ENCODE data around the gene C19orf18. TPM values are rescaled to one million over a fixed set of nuclear protein-coding genes. Genes with fewer than 3 reads are reported as not detected.
A peak's percentile ranks its signal among the peaks of the same experiment; 100 is the strongest.
"Not testable (repeated sequence)": the region's sequence is repeated elsewhere in the genome, so short reads cannot be mapped to it uniquely, and the experiment has no call there.

C19orf18 gene
- total RNA-seq, 2 experiments from 2014 or later, result 0.36 to 0.88 TPM

DNA sequence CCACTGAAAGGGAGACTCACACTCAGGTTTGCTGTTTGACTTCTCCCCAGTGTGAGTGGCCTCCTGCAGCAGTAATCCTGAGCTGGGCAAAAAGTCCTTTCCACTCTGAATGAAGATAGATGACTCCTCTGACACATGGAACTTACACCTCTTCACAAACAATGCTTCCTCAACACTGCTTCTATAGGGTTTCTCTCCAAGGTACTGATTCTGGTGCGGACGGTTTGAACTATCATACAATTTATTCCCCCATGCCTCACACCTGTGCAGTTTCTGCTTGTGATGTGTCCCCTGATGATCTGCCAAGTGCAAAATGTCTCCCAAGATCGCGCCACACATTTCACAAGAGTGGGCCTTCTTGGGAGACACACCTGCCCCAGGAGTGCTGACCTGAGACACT is 46.7 kb downstream of the C19orf18 start:
- Histone ChIP-seq H3K9me3 (ENCODE audit: control insufficient read depth in 1 of 2, insufficient read depth in 1 of 2, low read length in 2 of 2) (peaks cover 52 to 75% of the 10 kb centered on the region in 2 experiments), H3K27ac (ENCODE audit: low read depth in 1 of 2, low read length in 2 of 2) (no peak overlapping the region), H3K36me3 (ENCODE audit: insufficient read depth, low read length) (no peaks in the 10 kb centered on the region), H3K27me3 (ENCODE audit: control insufficient read depth in 1 of 2, insufficient read depth in 2 of 2, low read length in 2 of 2) (no peaks in the 10 kb centered on the region), H3K4me3 (ENCODE audit: low read length) (no peak overlapping the region), H3K4me1 (ENCODE audit: insufficient read depth, low read length) (no peaks in the 10 kb centered on the region)
- Mint-ChIP-seq H3K27ac (no peak overlapping the region), H3K27me3 (no peaks in the 10 kb centered on the region), H3K36me3 (ENCODE audit: low read depth) (peaks cover 83% of the 10 kb centered on the region), H3K4me3 (no peak overlapping the region), H3K4me1 (ENCODE audit: low read depth) (no peaks in the 10 kb centered on the region), H3K9me3 (peaks cover 8% of the 10 kb centered on the region)
- ChIA-PET POLR2A (no interaction called here), CTCF (no interaction called here)
- no peak for ATAC-seq (ENCODE audit: poor library complexity)
- intact Hi-C loops (cut with DNase I, micrococcal nuclease), result no loop called here
- no peak for DNase-seq
- TF ChIP-seq, protein P1, sequence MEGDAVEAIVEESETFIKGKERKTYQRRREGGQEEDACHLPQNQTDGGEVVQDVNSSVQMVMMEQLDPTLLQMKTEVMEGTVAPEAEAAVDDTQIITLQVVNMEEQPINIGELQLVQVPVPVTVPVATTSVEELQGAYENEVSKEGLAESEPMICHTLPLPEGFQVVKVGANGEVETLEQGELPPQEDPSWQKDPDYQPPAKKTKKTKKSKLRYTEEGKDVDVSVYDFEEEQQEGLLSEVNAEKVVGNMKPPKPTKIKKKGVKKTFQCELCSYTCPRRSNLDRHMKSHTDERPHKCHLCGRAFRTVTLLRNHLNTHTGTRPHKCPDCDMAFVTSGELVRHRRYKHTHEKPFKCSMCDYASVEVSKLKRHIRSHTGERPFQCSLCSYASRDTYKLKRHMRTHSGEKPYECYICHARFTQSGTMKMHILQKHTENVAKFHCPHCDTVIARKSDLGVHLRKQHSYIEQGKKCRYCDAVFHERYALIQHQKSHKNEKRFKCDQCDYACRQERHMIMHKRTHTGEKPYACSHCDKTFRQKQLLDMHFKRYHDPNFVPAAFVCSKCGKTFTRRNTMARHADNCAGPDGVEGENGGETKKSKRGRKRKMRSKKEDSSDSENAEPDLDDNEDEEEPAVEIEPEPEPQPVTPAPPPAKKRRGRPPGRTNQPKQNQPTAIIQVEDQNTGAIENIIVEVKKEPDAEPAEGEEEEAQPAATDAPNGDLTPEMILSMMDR (IDR thresholded peaks at IDR 0.05), result no peak

DNA sequence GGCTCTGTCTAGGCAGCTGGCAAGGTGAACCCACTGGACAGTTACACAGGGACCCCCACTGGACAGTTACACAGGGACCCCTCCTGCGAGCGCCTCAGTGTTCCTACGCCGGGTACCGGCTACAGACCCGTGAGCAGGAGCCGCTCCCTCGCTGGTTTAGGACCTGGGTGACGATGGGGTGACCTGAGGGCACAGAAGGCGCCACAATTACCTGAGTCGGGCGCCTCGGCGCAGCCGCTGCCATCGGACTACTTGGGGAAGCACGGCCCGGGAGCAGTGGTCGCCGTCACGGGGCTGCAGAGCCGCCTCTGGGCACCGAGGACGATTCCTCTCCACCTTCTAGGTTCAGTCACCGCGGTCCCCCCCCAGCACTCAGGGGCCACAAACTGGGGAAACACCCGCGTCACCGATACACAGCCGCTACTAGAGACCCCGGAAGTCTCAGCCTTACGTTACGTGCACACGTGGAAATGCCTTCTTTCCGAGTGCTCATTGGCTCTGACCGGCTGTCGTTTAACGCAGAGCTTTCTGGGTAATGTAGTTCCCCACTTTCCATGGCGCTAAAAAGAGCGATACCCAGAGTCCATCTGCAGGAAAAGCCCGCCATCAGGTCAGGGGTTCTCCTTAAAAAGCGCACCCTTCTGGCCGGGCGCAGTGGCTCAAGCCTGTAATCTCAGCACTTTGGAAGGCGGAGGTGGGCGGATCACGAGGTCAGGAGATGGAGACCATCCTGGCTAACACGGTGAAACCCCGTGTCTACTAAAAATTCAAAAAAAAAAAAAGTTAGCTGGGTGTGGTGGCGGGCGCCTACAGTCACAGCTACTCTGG is 58.0 kb downstream of the C19orf18 start, which contains the start of gene ZNF417:
Gene ZNF417, minus strand, starts transcription at position 425 of the 828 bp plus-strand sequence. Its CDS starts 181 bp downstream, at position 244.
- CTCF ChIA-PET, result interaction anchor here (0.6 to 1.3 kb wide), 4 partner anchors 32 to 1602 kb away, joined by 3 to 4 read pairs (median 3); partner anchors contain the start of gene ZSCAN5A
- intact Hi-C loops (cut with DNase I, micrococcal nuclease), result loop anchor here (1.0 to 5.0 kb wide), 3 partner anchors 86 to 304 kb away; partner anchors contain the start of genes ZNF134 (in 1 of the 2), ZNF211 (in 1 of the 2) and ZNF606 (in 1 of the 2)

DNA sequence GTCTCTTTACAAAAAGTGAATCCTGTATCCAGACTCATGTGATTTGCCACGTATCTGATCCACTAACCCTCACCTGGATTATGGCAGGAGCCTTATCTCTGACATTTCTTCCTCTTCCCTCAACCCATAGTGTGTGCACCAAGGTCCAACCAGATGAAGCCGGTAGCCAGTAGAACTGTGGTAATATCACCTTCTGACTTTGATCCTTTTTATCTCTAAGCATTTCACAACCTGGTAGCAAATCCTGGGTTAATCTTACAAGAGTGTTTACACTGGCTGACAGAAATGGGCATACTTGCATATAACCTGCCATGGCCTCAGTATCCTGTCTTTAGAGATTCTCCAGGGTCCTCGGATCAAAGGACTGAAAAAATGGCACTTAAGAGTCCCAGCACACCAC is 59.8 kb downstream of the C19orf18 start:
- Histone ChIP-seq H3K27me3 (ENCODE audit: control insufficient read depth in 1 of 2, insufficient read depth in 2 of 2, low read length in 2 of 2) (no peaks in the 10 kb centered on the region), H3K9me3 (ENCODE audit: control insufficient read depth in 1 of 2, insufficient read depth in 1 of 2, low read length in 2 of 2) (peaks cover 27 to 31% of the 10 kb centered on the region in 2 experiments), H3K4me1 (ENCODE audit: insufficient read depth, low read length) (peaks cover 14% of the 10 kb centered on the region), H3K4me3 (ENCODE audit: low read length) (no peak overlapping the region), H3K27ac (ENCODE audit: low read depth in 1 of 2, low read length in 2 of 2) (no peak overlapping the region), H3K36me3 (ENCODE audit: insufficient read depth, low read length) (peaks cover 32% of the 10 kb centered on the region)
- ATAC-seq (ENCODE audit: poor library complexity) (no peak), DNase-seq (no peak)
- H3K4me3 Mint-ChIP-seq, result peak overlapping the region; percentile 93
- POLR2A ChIA-PET, result interaction anchor here (0.5 to 1.1 kb wide), 2 partner anchors 227 to 300 kb away, joined by 3 read pairs; partner anchors contain the start of gene ZNF134
- peaks cover 39% of the 10 kb centered on the region for H3K4me1 Mint-ChIP-seq (ENCODE audit: low read depth)
- peaks cover 79% of the 10 kb centered on the region for H3K36me3 Mint-ChIP-seq (ENCODE audit: low read depth)
- H3K27me3 Mint-ChIP-seq, result no peaks in the 10 kb centered on the region
- TF ChIP-seq, protein P1 (IDR thresholded peaks at IDR 0.05), result no peak
- H3K27ac Mint-ChIP-seq, result peak overlapping the region; percentile 92
- H3K9me3 Mint-ChIP-seq, result peaks cover 20% of the 10 kb centered on the region
- intact Hi-C loops (cut with DNase I, micrococcal nuclease), result no loop called here
- CTCF ChIA-PET, result no interaction called here

More for the DNA sequence above, 58.0 kb downstream of the C19orf18 start, which contains the start of gene ZNF417:
- Histone ChIP-seq H3K36me3 (ENCODE audit: insufficient read depth, low read length) (peaks cover 17% of the 10 kb centered on the region), H3K9me3 (ENCODE audit: control insufficient read depth in 1 of 2, insufficient read depth in 1 of 2, low read length in 2 of 2) (peaks cover 18 to 32% of the 10 kb centered on the region in 2 experiments), H3K4me1 (ENCODE audit: insufficient read depth, low read length) (peaks cover 14% of the 10 kb centered on the region), H3K4me3 (ENCODE audit: low read length) (peak within 1 kb of the TSS; percentile 70), H3K27ac (ENCODE audit: low read depth in 1 of 2, low read length in 2 of 2) (peak within 1 kb of the TSS; percentile 78 to 81)
- Mint-ChIP-seq H3K4me3 (peak within 1 kb of the TSS; percentile 93), H3K27ac (peak within 1 kb of the TSS; percentile 92), H3K4me1 (ENCODE audit: low read depth) (peaks cover 39% of the 10 kb centered on the region), H3K9me3 (peaks cover 20% of the 10 kb centered on the region), H3K36me3 (ENCODE audit: low read depth) (peaks cover 75% of the 10 kb centered on the region)
- ATAC-seq (ENCODE audit: poor library complexity) (peak; percentile 98), DNase-seq (peak; percentile 72 to 97 (median 80))
- H3K27me3 Mint-ChIP-seq; H3K27me3 ChIP-seq (ENCODE audit: control insufficient read depth in 1 of 2, insufficient read depth in 2 of 2, low read length in 2 of 2): not testable (repeated sequence)
- POLR2A ChIA-PET, result interaction anchor here (0.6 to 2.1 kb wide), 16 partner anchors 19 to 1246 kb away, joined by 3 to 16 read pairs (median 4); partner anchors contain the start of genes ZNF134, ZNF154, ZNF274 and ZNF329

Other genes starting within 250 kb of the C19orf18 start
- 10 to 100 TPM; 12.3 to 12.4 TPM for gene ZNF671, start 246.9 kb downstream of the C19orf18 start, total RNA-seq
- 10 to 100 TPM; 21.7 to 28.4 TPM for gene ZNF776, start 227.7 kb downstream of the C19orf18 start, total RNA-seq
- 10 to 100 TPM; 51.1 to 53.4 TPM for gene ZNF586, start 204.9 kb downstream of the C19orf18 start, total RNA-seq
- 10 to 100 TPM; 22.2 to 22.3 TPM for gene ZNF552, start 159.6 kb downstream of the C19orf18 start, total RNA-seq
- gene ZNF587B, start 144.2 kb downstream of the C19orf18 start, total RNA-seq, result 10 to 100 TPM; 23.0 to 23.8 TPM
- gene ZNF587, start 124.7 kb downstream of the C19orf18 start, total RNA-seq, result 10 to 100 TPM; 37.6 to 41.5 TPM
- 10 to 100 TPM; 29.0 to 34.7 TPM for gene ZNF814, start 85.5 kb downstream of the C19orf18 start, total RNA-seq
- gene ZNF417, start 57.9 kb downstream of the C19orf18 start, total RNA-seq, result 10 to 100 TPM; 26.2 to 31.6 TPM
- gene ZNF418, start 39.1 kb downstream of the C19orf18 start, total RNA-seq, result 1 to 10 TPM; 3.5 to 4.4 TPM
- gene ZNF256, start 26.8 kb downstream of the C19orf18 start, total RNA-seq, result 10 to 100 TPM; 15.2 TPM
- 10 to 100 TPM; 11.1 to 13.6 TPM for gene ZNF606, start 28.3 kb upstream of the C19orf18 start, total RNA-seq
- not detected for gene ZSCAN1, start 59.5 kb upstream of the C19orf18 start, total RNA-seq
- 1 to 10 TPM; 1.2 to 1.4 TPM for gene ZNF135, start 84.7 kb upstream of the C19orf18 start, total RNA-seq
- gene ZSCAN18, start 123.7 kb upstream of the C19orf18 start, total RNA-seq, result 10 to 100 TPM; 57.1 to 58.8 TPM
- 10 to 100 TPM; 15.0 to 16.9 TPM for gene ZNF329, start 176.3 kb upstream of the C19orf18 start, total RNA-seq
- 10 to 100 TPM; 51.0 to 51.4 TPM for gene ZNF274, start 208.5 kb upstream of the C19orf18 start, total RNA-seq